HEK293 (cell line): Measurements from ENCODE around the gene INSYN2B.

Source experiments
- CTCF ChIA-PET: fragments of 350-600 bp; formaldehyde crosslinking; extraction: SDS; loops from one replicate; lab custom pipeline; 2021; ENCODE audit warnings: antibody characterized with exemption; lab: Yijun Ruan, JAX
- POLR2A ChIA-PET: fragments of 300-600 bp; formaldehyde crosslinking; extraction: SDS; loops from one replicate; lab custom pipeline; 2020; ENCODE audit warnings: antibody characterized with exemption, inconsistent platforms; lab: Yijun Ruan, JAX
- H3K27ac ChIP-seq: fragments of 200-500 bp; sonication (Bioruptor generic); 2 replicates; pipeline ENCODE4 v1.5.1; 2014; ENCODE audit warnings: low read depth, low read length, control low read depth, inconsistent platforms; ENCODE audit errors: extremely low read depth
- H3K36me3 ChIP-seq, 2 experiments: fragments of 200-500 bp in 1 of 2; sonication (Bioruptor generic) in 1 of 2; 1 replicate in 1 of 2; 2 replicates in 1 of 2; pipeline ENCODE4 v1.5.1; 2014 to 2017; ENCODE audit warnings: inconsistent platforms in 2 of 2, low read length in 2 of 2; ENCODE audit not compliant: control insufficient read depth in 2 of 2, insufficient read depth in 1 of 2
- H3K4me1 ChIP-seq: fragments of 200-500 bp; sonication (Bioruptor generic); 2 replicates; pipeline ENCODE4 v1.5.1; 2014; ENCODE audit warnings: mild to moderate bottlenecking, low read length, inconsistent platforms; ENCODE audit not compliant: control insufficient read depth, insufficient read depth
- H3K4me3 ChIP-seq: 2 replicates; pipeline ENCODE4 v1.5.1; 2011; ENCODE audit warnings: low read depth, mild to moderate bottlenecking, control low read depth, low read length, moderate library complexity
- H3K9me3 ChIP-seq: fragments of 200-500 bp; sonication (Bioruptor generic); 2 replicates; pipeline ENCODE4 v1.5.1; 2014; ENCODE audit warnings: low read depth, low read length, inconsistent platforms; ENCODE audit not compliant: control insufficient read depth, insufficient read depth
- KLF17 ChIP-seq: fragments of 450-650 bp; formaldehyde crosslinking; IDR thresholded peaks from 2 replicates; pipeline ENCODE4 v1.5.1; 2016; ENCODE audit warnings: missing biosample characterization, missing genetic modification characterization
- MEIS1 ChIP-seq: sonication (generic); formaldehyde crosslinking; IDR thresholded peaks from 2 replicates; pipeline ENCODE4 v1.8.1; 2022; ENCODE audit warnings: missing genetic modification reagents, mild to moderate bottlenecking, borderline replicate concordance
- YY1 ChIP-seq: fragments of 450-650 bp; formaldehyde crosslinking; IDR thresholded peaks from 2 replicates; pipeline ENCODE4 v1.5.1; 2018; ENCODE audit warnings: missing biosample characterization, missing genetic modification characterization
- ZBTB8A ChIP-seq: fragments of 450-650 bp; formaldehyde crosslinking; IDR thresholded peaks from 2 replicates; pipeline ENCODE4 v1.5.1; 2016; ENCODE audit warnings: missing biosample characterization, missing genetic modification characterization
- ZIC2 ChIP-seq: fragments of 450-650 bp; formaldehyde crosslinking; IDR thresholded peaks from 2 replicates; pipeline ENCODE4 v1.5.1; 2016; ENCODE audit warnings: missing biosample characterization, missing genetic modification characterization
- ZNF112 ChIP-seq: fragments of 450-650 bp; formaldehyde crosslinking; IDR thresholded peaks from 2 replicates; pipeline ENCODE4 v1.5.0; 2017; ENCODE audit warnings: missing biosample characterization, missing genetic modification characterization
- ZNF155 ChIP-seq: fragments of 450-650 bp; formaldehyde crosslinking; IDR thresholded peaks from 2 replicates; pipeline ENCODE4 v1.5.1; 2016; ENCODE audit warnings: missing biosample characterization, missing genetic modification characterization
- ZNF23 ChIP-seq: fragments of 450-650 bp; formaldehyde crosslinking; IDR thresholded peaks from 2 replicates; pipeline ENCODE4 v1.5.1; 2016; ENCODE audit warnings: missing biosample characterization, missing genetic modification characterization, borderline replicate concordance
- ZNF239 ChIP-seq: fragments of 450-650 bp; formaldehyde crosslinking; IDR thresholded peaks from 2 replicates; pipeline ENCODE4 v1.5.1; 2016; ENCODE audit warnings: missing biosample characterization, missing genetic modification characterization
- ZNF292 ChIP-seq: fragments of 450-650 bp; formaldehyde crosslinking; IDR thresholded peaks from 2 replicates; pipeline ENCODE4 v1.5.1; 2016; ENCODE audit warnings: low read depth, missing biosample characterization, missing genetic modification characterization, borderline replicate concordance
- ZNF302 ChIP-seq: fragments of 450-650 bp; formaldehyde crosslinking; IDR thresholded peaks from 2 replicates; pipeline ENCODE4 v1.5.1; 2016; ENCODE audit warnings: missing biosample characterization, missing genetic modification characterization, low read depth
- ZNF394 ChIP-seq: fragments of 450-650 bp; formaldehyde crosslinking; IDR thresholded peaks from 2 replicates; pipeline ENCODE4 v1.5.1; 2016; ENCODE audit warnings: missing biosample characterization, missing genetic modification characterization, mild to moderate bottlenecking, moderate library complexity, borderline replicate concordance
- ZNF426 ChIP-seq: fragments of 450-650 bp; formaldehyde crosslinking; IDR thresholded peaks from 2 replicates; pipeline ENCODE4 v1.5.1; 2017; ENCODE audit warnings: missing biosample characterization, missing genetic modification characterization, mild to moderate bottlenecking, inconsistent platforms, moderate library complexity
- ZNF521 ChIP-seq: fragments of 450-650 bp; formaldehyde crosslinking; IDR thresholded peaks from 2 replicates; pipeline ENCODE4 v1.5.1; 2017; ENCODE audit warnings: missing biosample characterization, mild to moderate bottlenecking, missing genetic modification characterization
- ZNF529 ChIP-seq: fragments of 450-650 bp; formaldehyde crosslinking; IDR thresholded peaks from 2 replicates; pipeline ENCODE4 v1.5.1; 2017; ENCODE audit warnings: missing genetic modification characterization, missing biosample characterization; ENCODE audit not compliant: insufficient replicate concordance
- ZNF548 ChIP-seq: fragments of 450-650 bp; formaldehyde crosslinking; IDR thresholded peaks from 2 replicates; pipeline ENCODE4 v1.5.1; 2016; ENCODE audit warnings: missing biosample characterization, missing genetic modification characterization
- ZNF571 ChIP-seq: fragments of 450-650 bp; formaldehyde crosslinking; IDR thresholded peaks from 2 replicates; pipeline ENCODE4 v1.5.0; 2017; ENCODE audit warnings: missing biosample characterization, missing genetic modification characterization
- ZNF600 ChIP-seq: fragments of 450-650 bp; formaldehyde crosslinking; IDR thresholded peaks from 2 replicates; pipeline ENCODE4 v1.5.1; 2016; ENCODE audit warnings: missing biosample characterization, missing genetic modification characterization
- ZNF76 ChIP-seq: fragments of 450-650 bp; formaldehyde crosslinking; IDR thresholded peaks from 2 replicates; pipeline ENCODE4; 2016; ENCODE audit warnings: low read depth, missing biosample characterization, missing genetic modification characterization, borderline replicate concordance
- ZNF837 ChIP-seq: fragments of 450-650 bp; formaldehyde crosslinking; IDR thresholded peaks from 2 replicates; pipeline ENCODE4 v1.5.1; 2016; ENCODE audit warnings: missing biosample characterization, missing genetic modification characterization
- TF ChIP-seq, protein P1 (sequence below): fragments of 450-650 bp; formaldehyde crosslinking; IDR thresholded peaks from 2 replicates; pipeline ENCODE4 v1.5.1; 2016; ENCODE audit warnings: missing biosample characterization, missing genetic modification characterization
- TF ChIP-seq, protein P2 (sequence below): fragments of 450-650 bp; formaldehyde crosslinking; IDR thresholded peaks from 2 replicates; pipeline ENCODE4 v1.5.1; 2016; ENCODE audit warnings: missing biosample characterization, missing genetic modification characterization

INSYN2B gene

GRCh38 chr5:169861934-169862333, 118.4 kb downstream of the INSYN2B start (continued):
- no peak for TF ChIP-seq ZNF112 (tag by site-specific recombination)
- TF ChIP-seq KLF17 (tag by site-specific recombination), result no peak
- no peak for TF ChIP-seq ZNF76 (tag by site-specific recombination)
- no peak for TF ChIP-seq ZNF600 (tag by site-specific recombination)
- no peak for TF ChIP-seq ZNF292
- TF ChIP-seq ZBTB8A, result no peak
- no peak for TF ChIP-seq ZNF155 (tag by site-specific recombination)
- TF ChIP-seq MEIS1 (CRISPR knock-in tag), result no peak
- TF ChIP-seq ZNF837 (tag by site-specific recombination), result no peak
- TF ChIP-seq ZNF394 (tag by site-specific recombination), result no peak

GRCh38 chr5:169861433-169861832, 118.9 kb downstream of the INSYN2B start:
- no peaks in the 10 kb centered on the region for H3K36me3 ChIP-seq
- ChIA-PET POLR2A (no interaction called here), CTCF (no interaction called here)
- no peaks in the 10 kb centered on the region for H3K9me3 ChIP-seq
- H3K27ac ChIP-seq, result no peak overlapping the region
- no peaks in the 10 kb centered on the region for H3K4me1 ChIP-seq
- no peak overlapping the region for H3K4me3 ChIP-seq
- TF ChIP-seq ZNF521 (no peak), ZNF302 (tag by site-specific recombination) (no peak), ZNF239 (no peak), ZNF426 (tag by site-specific recombination) (no peak)
- TF ChIP-seq, all 188 proteins: peak for 0

GRCh38 chr5:169860585-169860984, 119.7 kb downstream of the INSYN2B start:
- TF ChIP-seq, protein P1, sequence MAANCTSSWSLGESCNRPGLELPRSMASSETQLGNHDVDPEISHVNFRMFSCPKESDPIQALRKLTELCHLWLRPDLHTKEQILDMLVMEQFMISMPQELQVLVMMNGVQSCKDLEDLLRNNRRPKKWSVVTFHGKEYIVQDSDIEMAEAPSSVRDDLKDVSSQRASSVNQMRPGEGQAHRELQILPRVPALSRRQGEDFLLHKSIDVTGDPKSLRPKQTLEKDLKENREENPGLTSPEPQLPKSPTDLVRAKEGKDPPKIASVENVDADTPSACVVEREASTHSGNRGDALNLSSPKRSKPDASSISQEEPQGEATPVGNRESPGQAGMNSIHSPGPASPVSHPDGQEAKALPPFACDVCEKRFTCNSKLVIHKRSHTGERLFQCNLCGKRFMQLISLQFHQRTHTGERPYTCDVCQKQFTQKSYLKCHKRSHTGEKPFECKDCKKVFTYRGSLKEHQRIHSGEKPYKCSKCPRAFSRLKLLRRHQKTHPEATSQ (tag by site-specific recombination), result no peak
- no peak for TF ChIP-seq ZNF23 (tag by site-specific recombination)
- TF ChIP-seq YY1 (tag by site-specific recombination), result no peak
- TF ChIP-seq, all 188 proteins: peak for 0
- no peaks in the 10 kb centered on the region for H3K36me3 ChIP-seq
- H3K4me3 ChIP-seq, result no peak overlapping the region
- ChIA-PET CTCF (interaction anchor here (0.6 to 1.5 kb wide), 4 partner anchors 120 to 590 kb away, joined by 3 to 6 read pairs (median 3); partner anchors contain the start of gene INSYN2B), POLR2A (no interaction called here)
- no peak overlapping the region for H3K27ac ChIP-seq
- H3K4me1 ChIP-seq, result no peaks in the 10 kb centered on the region
- no peaks in the 10 kb centered on the region for H3K9me3 ChIP-seq

DNA sequence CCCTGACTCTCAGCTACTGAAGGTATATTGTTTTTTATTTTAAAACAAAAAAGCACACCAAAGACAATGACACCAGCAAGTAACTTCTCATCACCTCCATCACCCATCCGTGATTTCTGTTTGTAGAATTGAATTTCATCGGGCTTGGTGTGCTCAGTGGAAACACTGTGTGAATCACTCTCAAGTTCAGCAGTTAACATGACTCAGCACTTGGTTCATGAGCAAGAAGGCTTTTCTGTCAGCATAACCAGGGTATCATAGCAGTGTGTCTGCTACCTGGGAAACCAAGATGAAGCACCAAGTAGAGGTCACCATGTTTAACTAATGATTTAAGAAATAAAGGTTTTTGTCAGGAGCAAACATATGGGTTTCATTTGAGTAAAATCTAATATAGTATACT, 123.7 kb downstream of the INSYN2B start:
- no peak overlapping the region for H3K27ac ChIP-seq

More for the DNA sequence above, 123.7 kb downstream of the INSYN2B start:
- CTCF ChIA-PET, result interaction anchor here (1.1 kb wide), 1 partner anchor 123 kb away, joined by 5 read pairs; the partner anchor contains the start of gene INSYN2B
- POLR2A ChIA-PET, result no interaction called here
- H3K4me1 ChIP-seq, result no peaks in the 10 kb centered on the region
- TF ChIP-seq ZIC2 (tag by site-specific recombination) (no peak), ZNF571 (tag by site-specific recombination) (no peak), ZNF548 (no peak), ZNF529 (no peak), ZNF112 (tag by site-specific recombination) (no peak)
- TF ChIP-seq, protein P2, sequence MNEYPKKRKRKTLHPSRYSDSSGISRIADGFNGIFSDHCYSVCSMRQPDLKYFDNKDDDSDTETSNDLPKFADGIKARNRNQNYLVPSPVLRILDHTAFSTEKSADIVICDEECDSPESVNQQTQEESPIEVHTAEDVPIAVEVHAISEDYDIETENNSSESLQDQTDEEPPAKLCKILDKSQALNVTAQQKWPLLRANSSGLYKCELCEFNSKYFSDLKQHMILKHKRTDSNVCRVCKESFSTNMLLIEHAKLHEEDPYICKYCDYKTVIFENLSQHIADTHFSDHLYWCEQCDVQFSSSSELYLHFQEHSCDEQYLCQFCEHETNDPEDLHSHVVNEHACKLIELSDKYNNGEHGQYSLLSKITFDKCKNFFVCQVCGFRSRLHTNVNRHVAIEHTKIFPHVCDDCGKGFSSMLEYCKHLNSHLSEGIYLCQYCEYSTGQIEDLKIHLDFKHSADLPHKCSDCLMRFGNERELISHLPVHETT (tag by site-specific recombination), result no peak
- TF ChIP-seq, all 188 proteins: peak for 0
- Histone ChIP-seq H3K9me3 (no peaks in the 10 kb centered on the region), H3K4me3 (no peak overlapping the region), H3K36me3 (no peaks in the 10 kb centered on the region)
